ENCODE measurements around the gene U2AF2.

U2AF2 gene

GRCh38 chr19:55654868-55655647 is at the start of gene U2AF2:
U2AF2 (plus strand) TSS chr19:55655035; CDS start chr19:55655105, 70 bp downstream.
- peak; percentile 94 for DNase-seq

DNA sequence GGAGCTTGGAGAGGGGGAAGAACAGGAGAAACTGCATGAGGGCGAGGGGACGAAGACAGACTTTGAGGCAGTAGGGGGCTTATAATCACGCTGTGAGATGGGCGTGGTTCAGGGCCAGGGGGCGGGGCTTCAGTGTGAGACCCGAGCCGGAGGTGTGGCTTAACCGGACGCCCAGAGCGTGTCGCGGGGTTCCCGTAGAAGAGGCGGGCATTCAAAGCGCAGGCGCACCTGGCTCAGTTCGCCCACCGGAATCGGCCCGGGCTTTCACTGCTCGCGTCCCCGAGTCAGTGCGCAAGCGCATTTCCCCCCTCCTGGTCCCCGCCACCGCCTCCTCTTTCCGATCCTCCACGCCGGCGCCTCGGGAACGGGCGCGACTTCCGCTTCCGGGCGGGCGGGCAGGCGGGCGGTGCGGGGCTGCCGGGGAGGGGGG is 49.6 kb upstream of the U2AF2 start:
- DNase-seq: peak; percentile 98

- peak; percentile 82 for DNase-seq
Measured at GRCh38 chr19:55605637-55606470, 49.0 kb upstream of the U2AF2 start, which contains the start of gene ZNF865. ZNF865 (plus strand) TSS chr19:55605647; CDS start chr19:55613619, 7,972 bp downstream.

- no peak for DNase-seq
Measured at GRCh38 chr19:55606471-55606787, 48.4 kb upstream of the U2AF2 start.

DNA sequence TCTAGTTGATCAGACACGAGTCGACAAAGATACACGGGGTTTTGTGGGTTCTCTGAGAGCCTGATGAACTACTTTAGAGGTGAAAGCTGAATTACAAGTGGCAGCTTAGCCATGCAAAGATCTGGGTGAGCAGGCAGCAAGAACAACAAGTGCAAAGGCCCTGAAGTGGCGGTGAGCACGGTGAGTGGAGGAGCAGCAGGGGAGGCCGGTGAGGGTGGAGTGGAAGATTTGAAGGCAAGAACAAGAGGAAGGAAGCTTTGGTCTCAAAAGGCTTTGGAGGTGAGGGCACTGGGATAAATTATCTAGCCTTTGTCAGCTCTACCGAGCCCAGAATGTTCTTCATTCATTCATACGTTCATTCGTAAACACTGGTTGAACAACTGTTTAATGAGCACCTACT is 48.0 kb upstream of the U2AF2 start:
- DNase-seq: no peak

DNA sequence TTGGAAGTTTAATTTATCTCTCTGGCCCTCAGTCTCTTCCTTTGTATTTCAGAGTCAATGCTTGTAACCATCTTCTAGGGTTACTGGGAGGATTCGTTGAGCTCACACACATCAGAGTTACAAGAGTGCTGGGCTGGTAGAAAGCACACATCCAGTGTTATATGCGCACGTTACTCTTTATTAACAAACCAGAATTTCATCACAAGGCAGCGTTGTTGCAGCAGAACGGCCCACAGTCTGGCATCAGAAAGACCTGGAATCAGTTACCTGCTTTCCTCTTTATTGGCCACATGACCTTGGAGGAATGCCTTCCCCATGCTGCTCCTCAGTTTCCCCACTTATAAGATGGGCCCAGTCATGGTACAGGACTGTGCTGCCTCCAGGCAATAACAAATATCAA is 45.5 kb upstream of the U2AF2 start:
- no peak for DNase-seq

DNA sequence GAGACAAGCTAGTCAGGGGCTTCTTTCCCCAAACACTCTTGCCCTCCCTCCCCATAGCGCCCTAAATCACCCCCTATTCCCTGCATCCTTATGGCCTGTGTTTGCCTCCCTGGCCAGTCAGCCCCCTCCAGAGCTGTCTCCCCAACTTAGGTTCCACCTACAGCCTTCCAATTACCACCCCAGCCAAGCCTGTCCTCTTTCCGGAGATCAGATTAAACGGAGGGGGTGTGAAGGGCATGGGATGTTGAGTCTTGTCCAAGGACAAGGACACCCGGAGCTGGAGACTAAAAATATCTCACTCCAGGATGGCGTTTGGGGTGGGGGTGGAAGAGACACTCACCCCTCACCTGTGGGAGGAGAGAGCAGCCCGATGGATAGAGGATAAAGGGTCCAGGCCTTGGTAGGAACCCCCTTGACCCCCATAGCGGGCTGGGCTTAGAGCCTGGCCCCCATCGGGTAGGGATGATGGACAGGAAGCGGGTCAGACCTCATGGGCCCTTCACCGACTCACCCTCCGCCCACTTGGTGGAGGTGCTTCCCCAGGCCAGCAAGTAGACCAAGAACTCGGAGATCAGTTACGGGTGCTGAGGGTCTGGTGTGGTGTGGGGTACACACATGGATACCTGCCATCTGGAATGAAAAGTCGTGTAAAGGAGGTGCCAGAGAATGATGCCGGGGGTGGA is 43.4 kb upstream of the U2AF2 start:
- no peak for DNase-seq

GRCh38 chr19:55611983-55612645 is 42.7 kb upstream of the U2AF2 start:
- peak; percentile 10 for DNase-seq

DNA sequence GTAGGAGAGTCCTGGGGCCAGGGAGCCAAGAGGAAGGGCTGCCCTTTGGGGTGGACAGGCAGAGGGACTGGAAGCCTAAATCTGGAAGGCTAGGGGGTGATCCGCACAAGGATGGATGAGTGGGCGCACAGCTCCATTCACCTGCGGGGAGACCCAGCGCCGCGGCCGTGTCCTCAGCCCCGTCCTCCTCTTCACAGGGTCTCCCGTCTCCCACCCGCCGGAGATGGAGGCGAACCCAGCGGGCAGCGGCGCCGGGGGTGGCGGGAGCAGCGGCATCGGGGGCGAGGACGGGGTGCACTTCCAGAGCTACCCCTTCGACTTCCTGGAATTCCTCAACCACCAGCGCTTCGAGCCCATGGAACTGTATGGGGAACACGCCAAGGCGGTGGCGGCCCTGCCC is 41.4 kb upstream of the U2AF2 start:
- DNase-seq: no peak

GRCh38 chr19:55613930-55614710 is 40.7 kb upstream of the U2AF2 start:
- no peak for DNase-seq

GRCh38 chr19:55614711-55615542 is 39.9 kb upstream of the U2AF2 start:
- no peak for DNase-seq

DNA sequence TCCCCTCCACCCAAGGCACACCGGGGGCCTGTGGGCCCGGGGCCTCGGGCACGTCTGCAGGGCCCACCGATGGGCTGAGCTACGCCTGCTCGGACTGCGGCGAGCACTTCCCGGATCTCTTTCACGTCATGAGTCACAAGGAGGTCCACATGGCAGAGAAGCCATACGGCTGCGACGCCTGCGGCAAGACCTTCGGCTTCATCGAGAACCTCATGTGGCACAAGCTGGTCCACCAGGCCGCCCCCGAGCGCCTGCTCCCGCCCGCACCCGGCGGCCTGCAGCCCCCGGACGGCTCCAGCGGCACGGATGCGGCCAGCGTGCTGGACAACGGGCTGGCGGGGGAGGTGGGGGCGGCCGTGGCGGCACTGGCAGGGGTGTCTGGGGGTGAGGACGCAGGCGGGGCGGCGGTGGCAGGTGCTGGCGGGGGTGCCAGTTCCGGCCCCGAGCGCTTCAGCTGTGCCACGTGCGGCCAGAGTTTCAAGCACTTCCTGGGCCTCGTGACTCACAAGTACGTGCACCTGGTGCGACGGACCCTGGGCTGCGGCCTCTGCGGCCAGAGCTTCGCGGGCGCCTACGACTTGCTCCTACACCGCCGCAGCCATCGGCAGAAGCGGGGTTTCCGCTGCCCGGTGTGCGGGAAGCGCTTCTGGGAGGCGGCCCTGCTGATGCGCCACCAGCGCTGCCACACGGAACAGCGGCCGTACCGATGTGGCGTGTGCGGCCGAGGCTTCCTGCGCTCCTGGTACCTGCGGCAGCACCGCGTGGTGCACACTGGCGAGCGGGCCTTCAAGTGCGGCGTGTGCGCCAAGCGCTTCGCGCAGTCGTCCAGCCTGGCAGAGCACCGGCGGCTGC is 39.1 kb upstream of the U2AF2 start:
- no peak for DNase-seq

DNA sequence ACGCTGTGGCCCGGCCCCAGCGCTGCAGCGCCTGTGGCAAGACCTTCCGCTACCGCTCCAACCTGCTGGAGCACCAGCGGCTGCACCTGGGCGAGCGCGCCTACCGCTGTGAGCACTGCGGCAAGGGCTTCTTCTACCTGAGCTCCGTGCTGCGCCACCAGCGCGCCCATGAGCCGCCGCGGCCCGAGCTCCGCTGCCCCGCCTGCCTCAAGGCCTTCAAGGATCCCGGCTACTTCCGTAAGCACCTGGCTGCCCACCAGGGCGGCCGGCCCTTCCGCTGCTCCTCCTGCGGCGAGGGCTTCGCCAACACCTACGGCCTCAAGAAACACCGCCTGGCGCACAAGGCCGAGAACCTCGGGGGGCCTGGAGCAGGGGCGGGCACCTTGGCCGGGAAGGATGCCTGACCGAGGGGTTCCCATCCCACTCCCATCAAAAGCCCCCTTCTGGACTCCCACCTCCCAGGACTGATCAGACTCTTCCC is 38.4 kb upstream of the U2AF2 start:
- DNase-seq: no peak

GRCh38 chr19:55617426-55617825 is 37.4 kb upstream of the U2AF2 start:
- DNase-seq: no peak

DNA sequence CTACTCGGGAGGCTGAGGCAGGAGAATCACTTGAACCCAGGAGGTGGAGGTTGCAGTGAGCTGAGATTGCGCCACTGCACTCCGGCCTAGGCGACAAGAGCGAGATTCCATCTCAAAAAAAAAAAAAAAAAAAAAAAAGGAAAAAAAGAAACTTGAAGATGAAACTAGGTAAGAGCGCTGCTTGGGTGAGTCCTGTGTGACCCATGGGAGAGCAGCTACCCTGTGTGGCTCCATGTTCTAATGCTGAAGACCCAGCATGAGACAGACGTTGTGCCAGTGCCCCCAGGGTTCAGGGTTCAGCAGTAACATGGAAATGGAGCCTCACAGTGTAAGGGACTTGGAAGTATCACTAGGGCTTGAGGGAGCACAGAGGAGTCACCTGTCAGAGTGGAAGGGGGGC is 36.4 kb upstream of the U2AF2 start:
- no peak for DNase-seq

- no peak for DNase-seq
Measured at GRCh38 chr19:55619286-55619685, 35.5 kb upstream of the U2AF2 start.

DNA sequence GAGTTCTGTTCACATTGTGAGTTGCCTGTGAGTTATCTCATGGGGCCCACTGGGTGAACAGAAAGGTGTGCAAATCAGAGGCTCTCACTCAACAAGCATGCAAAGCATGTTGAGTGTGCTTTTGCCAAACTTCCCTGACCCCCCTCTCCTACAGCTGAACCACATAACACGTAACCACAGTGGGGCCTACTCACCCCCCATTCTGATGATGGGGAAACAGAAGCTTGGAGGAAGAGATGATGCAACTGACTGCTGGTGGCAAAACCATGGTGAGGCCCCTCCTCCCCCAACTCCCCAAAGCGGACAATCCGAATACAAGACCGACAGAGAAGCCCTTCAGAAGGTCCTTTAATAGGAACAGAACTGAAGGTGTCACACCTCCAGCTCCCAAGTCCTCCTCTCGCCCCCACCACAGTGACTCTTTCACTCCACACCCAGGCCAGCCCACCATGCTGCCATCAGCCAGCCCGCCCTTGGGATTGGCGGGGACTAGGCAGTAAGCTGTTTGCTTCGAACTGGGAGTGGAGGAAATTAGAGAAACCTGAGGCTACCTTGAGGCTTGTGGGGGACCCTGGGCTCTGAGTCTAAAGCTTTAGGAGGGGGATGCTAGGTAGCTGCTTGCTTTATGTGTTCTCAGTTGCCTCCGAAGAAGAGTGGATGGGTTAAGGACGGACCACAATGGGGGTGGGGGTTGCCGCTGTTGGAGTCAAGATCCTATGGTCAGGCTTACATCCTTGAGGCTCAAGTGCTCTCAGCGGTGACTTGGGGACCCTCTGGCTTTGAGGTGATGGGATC is 34.2 kb upstream of the U2AF2 start:
- no peak for DNase-seq

GRCh38 chr19:55621205-55621672 is 33.6 kb upstream of the U2AF2 start:
- no peak for DNase-seq

GRCh38 chr19:55621673-55622231 is 33.1 kb upstream of the U2AF2 start:
- DNase-seq: no peak
